ENCODE data around the gene EFNB3.

The EFNB3 gene, protein sequence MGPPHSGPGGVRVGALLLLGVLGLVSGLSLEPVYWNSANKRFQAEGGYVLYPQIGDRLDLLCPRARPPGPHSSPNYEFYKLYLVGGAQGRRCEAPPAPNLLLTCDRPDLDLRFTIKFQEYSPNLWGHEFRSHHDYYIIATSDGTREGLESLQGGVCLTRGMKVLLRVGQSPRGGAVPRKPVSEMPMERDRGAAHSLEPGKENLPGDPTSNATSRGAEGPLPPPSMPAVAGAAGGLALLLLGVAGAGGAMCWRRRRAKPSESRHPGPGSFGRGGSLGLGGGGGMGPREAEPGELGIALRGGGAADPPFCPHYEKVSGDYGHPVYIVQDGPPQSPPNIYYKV

GRCh38 chr17:7704601-7705268 lies at the start of gene EFNB3:
Gene EFNB3, plus strand, starts transcription at chr17:7705202. Its CDS starts 397 bp downstream, at chr17:7705599.
- DNase-seq = no peak

DNA sequence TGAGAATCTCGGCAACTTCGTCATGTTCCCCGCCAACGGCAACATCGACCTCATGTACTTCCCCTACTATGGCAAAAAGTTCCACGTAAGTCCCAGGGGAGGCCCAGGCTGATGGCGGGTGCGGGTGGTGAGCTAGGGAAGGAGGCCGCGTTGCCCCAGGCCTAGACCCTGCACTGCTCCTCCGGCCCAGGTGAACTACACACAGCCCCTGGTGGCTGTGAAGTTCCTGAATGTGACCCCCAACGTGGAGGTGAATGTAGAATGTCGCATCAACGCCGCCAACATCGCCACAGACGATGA lies 49.5 kb upstream of the EFNB3 start:
- no peak for DNase-seq

GRCh38 chr17:7656958-7657609 lies 47.9 kb upstream of the EFNB3 start:
- DNase-seq = no peak

DNA sequence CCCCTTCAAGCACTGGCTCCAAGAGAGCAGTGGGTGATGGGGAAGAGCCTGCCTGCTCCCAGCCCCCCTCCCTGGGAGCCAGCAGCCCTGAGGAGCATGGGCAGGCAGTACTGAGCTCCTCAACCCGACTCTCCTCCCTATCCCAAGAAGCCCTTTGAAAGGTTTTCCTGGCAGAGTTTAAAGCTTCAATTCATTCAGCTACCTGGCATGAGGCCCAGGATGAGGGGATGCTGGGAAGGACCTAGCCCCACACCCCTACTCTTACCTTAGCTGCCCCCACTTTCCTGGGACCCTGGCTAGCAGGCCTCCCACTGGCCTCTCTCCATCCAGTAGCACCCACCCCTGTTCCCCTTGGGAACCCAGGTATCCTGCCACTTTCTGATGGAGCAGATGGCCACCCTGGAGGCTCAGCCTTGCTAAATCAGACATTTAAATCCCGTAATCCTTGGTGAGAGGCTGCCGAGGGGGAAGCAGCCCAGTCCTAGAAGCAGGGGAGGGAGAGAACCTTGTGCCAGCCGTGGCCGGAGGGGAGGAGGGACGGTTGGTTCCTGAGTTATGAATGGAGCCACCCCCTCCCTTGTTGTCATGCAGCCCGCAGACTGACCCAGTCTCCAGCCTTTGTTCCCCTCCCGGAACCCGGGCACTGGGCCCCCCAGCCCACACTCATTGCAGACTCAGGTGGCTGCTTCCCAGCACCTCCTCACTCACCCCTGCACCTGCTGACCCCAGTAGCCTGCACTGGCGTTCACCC lies 37.2 kb upstream of the EFNB3 start:
- DNase-seq = no peak

DNA sequence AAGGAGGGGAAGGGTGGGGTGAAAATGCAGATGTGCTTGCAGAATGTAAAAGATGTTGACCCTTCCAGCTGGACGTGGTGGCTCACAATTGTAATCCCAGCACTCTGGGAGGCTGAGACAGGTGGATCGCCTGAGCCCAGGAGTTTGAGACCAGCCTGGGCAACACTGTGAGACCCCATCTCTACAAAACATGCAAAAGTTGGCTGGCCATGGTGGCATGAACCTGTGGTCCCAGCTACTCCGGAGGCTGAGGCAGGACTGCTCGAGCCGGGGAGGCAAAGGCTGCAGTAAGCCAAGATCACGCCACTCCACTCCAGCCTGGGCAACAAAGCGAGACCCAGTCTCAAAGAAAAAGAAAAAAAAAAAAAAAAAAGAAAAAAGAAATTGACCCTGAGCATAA lies 36.5 kb upstream of the EFNB3 start:
- no peak for DNase-seq

DNA sequence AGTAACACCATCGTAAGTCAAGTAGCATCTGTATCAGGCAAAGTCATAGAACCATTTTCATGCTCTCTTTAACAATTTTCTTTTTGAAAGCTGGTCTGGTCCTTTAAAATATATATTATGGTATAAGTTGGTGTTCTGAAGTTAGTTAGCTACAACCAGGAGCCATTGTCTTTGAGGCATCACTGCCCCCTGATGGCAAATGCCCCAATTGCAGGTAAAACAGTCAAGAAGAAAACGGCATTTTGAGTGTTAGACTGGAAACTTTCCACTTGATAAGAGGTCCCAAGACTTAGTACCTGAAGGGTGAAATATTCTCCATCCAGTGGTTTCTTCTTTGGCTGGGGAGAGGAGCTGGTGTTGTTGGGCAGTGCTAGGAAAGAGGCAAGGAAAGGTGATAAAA lies 31.8 kb upstream of the EFNB3 start:
- DNase-seq = no peak

DNA sequence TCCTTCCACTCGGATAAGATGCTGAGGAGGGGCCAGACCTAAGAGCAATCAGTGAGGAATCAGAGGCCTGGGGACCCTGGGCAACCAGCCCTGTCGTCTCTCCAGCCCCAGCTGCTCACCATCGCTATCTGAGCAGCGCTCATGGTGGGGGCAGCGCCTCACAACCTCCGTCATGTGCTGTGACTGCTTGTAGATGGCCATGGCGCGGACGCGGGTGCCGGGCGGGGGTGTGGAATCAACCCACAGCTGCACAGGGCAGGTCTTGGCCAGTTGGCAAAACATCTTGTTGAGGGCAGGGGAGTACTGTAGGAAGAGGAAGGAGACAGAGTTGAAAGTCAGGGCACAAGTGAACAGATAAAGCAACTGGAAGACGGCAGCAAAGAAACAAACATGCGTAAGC lies 30.1 kb upstream of the EFNB3 start:
- DNase-seq = no peak

- DNase-seq = no peak
Observed at GRCh38 chr17:7676533-7676932, 28.5 kb upstream of the EFNB3 start.

GRCh38 chr17:7677388-7678067 lies 27.5 kb upstream of the EFNB3 start:
- no peak for DNase-seq

DNA sequence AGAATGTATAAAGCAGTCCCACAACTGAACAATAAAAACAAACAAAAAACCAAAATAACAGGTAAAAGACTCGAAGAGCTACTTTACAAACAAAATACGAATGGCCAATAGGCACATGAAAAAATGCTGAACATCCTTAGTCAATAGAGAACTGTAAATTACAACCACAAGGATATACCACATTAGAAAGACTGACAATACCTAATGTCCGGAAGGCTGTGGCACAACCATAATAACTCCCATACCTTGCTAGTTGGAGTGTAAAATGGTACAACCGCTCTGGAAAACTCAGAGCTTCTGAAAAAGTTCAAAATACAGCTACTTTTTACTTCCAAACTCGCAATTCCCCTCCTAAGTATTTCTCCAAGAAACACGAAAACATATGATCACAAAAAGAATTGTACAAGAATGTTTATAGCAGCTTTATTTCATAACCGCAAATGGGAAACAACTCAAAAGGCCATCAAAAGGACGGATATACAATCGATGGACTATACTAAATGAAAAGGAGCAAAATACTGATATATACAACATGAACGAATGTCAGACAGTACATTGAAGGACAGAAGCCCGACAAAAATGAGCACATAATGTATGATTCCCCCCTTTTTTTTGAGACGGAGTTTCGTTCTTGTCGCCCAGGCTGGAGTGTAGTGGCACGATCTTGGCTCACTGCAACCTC lies 20.0 kb upstream of the EFNB3 start:
- DNase-seq = no peak

- peak; percentile 11 for DNase-seq
Observed at GRCh38 chr17:7685533-7686221, 19.3 kb upstream of the EFNB3 start.

DNA sequence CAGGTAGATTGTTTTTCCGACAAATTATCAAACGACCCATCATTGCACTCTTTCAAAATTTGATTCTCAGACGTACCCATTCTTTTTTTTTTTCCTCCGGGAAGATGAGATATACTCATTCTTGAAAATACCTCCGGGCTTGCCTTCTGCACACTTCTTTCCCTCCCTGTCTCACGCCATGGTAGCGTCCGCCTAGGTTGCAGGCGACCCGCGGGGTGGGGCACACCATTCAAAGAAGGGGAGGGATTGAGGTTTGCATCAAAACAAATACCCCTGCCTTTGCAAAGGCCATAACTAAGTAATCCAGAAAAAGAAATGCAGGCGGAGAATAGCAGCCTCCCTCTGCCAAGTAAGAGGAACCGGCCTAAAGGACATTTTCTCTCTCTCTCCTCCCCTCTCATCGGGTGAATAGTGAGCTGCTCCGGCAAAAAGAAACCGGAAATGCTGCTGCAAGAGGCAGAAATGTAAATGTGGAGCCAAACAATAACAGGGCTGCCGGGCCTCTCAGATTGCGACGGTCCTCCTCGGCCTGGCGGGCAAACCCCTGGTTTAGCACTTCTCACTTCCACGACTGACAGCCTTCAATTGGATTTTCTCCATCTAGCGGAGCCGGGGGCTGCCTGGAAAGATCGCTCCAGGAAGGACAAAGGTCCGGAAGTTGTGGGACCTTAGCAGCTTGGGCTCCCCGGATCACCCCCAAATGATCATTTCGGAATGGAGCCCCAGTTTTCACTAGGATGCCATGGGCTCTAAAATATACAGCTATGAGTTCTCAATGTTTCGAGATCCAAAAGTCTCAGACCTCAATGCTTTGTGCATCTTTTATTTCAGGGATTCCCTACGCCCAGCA lies 18.6 kb upstream of the EFNB3 start:
- DNase-seq = peak; percentile 12

DNA sequence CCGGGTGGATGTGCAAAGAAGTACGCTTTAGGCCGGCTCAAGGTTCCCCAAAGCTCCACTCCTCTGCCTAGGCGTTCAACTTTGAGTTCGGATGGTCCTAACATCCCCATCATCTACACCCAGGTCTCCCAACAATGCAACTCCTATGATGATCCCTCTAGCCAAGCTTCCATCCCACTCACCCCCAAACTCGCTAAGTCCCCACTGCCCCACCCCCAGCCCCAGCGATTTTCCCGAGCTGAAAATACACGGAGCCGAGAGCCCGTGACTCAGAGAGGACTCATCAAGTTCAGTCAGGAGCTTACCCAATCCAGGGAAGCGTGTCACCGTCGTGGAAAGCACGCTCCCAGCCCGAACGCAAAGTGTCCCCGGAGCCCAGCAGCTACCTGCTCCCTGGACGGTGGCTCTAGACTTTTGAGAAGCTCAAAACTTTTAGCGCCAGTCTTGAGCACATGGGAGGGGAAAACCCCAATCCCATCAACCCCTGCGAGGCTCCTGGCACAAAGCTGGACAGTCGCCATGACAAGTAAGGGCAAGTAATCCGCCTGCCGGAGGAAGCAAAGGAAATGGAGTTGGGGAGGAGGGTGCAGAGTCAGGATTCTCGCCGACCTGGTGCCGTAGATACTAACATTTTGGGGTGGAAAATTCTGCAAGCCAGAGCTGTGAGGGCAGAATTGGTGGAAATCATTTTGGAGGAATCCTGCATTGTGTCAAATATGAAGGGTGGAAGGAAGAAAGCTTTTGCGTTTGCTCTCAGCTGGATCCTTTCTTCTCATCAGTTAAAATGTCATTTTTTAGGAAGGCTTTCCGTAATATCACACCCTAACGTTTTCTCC lies 17.7 kb upstream of the EFNB3 start, which contains the start of gene TP53:
TSS of gene TP53 (minus strand) at position 419 of the 836 bp plus-strand sequence. CDS start 10,896 bp downstream, outside the sequence.
- DNase-seq = peak; percentile 36

- peak; percentile 69 for DNase-seq
Observed at GRCh38 chr17:7687908-7688807, 16.8 kb upstream of the EFNB3 start, which contains the start of gene WRAP53. Gene WRAP53, plus strand, starts transcription at chr17:7688477. Its CDS starts 172 bp downstream, at chr17:7688649.

- DNase-seq = no peak
Observed at GRCh38 chr17:7688808-7689316, 16.1 kb upstream of the EFNB3 start.

GRCh38 chr17:7695586-7695985 lies 9.4 kb upstream of the EFNB3 start:
- DNase-seq = no peak

DNA sequence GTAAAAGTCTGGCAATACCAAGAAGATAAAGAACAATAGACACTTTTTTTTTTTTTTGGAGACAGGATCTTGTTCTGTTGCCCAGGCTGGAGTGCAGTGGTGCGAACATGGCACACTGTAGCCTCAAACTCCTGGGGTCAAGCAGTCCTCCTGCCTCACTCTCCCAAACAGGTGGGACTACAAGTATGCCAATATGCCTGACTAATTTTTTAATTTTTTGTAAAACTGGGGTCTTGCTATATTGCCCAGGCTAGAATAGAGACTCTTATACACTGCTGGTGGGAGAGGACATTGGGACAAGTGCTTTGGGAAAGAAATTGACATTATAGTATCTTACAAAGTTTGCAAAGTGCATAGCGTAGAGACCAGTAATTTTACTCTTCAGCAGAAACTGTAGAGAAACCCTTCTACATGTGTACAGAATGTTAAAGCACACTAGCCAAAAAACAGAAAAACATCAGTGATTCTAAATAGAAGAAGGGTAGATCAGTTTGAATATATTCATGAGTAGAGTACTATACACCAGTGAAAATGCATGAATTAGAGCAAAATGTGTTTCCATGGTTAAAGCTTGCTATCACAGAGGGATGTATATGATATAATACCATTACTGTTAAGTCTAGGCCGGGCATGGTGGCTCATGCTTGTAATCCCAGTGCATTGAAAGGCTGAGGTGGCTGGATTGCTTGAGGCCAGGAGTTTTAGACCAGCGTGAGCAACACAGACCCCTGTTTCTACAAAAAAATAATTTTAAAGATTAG lies 7.0 kb upstream of the EFNB3 start:
- no peak for DNase-seq

Measured in NCI-H187 treated with DMSO at 0.1 percent for 48 hours (cell line).